NCI-H2081 treated with DMSO at 0.1 percent for 48 hours (cell line): Measurements from ENCODE around the gene NOL4L.

Experiments used
- DNase-seq: peaks from one replicate; lab custom pipeline; 2025; lab: John Stamatoyannopoulos, UW

The NOL4L gene

DNA sequence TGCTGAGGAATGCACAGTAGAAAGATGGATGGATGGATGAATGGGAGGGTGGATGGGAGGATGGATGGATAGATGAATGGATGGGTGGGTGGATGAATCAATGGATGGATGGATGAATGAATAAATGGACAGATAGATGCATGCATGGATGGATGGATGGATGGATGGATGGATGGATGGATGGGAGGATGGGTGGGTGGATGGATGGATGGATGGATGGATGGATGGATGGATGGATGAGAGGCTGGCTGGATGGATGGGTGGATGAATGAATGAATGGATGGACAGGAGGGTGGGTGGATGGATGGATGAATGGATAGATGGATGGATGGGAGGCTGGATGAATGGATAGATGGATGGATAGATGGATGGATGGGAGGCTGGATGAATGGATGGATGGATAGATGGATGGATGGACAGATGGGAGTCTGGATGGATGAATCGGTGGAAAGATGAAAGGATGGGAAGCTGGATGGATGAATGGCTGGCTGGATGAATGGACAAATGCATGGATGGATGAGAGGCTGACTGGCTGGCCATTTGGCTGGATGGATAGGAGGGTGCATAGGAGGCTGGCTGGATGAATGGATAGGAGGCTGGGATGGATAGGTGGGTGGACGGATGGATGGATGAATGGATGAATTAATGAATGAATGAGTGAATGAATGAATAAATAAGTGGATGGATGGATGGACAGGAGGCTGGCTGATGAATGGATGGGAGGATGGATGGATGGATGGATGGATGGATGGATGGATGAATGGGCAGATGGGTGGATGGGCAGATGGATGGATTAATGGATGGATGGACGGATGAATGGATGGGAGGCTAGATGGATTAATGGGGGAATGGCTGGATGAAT lies 28.3 kb upstream of the NOL4L start:
- DNase-seq, result no peak

DNA sequence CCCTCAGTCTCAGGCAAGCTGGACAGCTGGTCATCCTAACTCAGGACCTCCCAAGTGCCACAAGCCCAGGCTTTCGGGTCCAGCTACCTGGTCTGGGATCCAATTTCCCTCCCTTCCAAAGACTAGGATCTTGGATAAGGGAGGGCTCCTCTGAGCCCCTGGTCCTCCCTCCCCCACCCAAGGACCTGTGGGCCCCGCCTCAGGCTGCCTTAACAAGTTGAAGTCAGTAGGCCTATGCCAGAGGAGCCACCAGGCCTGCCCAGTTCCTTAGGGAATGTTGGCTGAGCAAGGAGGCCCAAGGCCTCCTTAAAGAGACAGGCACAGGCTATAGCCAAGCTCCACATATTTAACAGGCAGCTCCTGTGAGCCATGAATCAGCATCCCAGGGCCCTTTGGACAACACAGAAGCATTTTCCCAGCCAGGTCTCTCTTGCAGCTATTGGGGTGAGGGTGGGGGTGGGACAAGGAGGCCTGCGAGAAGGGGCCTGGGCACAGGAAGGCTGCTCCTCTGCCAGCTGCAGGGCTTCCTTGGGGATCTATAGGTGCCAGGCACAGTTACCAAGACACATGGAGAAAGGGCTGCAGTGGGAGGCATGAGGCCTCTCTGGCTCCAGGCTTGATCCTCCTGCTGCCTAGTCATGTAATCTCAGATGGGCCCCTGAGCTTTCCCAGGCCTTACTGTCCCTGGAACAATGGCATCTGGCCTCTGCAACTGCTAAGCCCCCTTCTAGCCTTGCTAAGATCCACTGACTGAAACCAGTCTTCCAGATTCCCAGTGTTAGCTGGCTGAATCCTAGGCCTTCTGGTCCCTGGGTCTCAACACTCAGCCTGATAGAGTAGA lies 27.4 kb upstream of the NOL4L start:
- no peak for DNase-seq

DNA sequence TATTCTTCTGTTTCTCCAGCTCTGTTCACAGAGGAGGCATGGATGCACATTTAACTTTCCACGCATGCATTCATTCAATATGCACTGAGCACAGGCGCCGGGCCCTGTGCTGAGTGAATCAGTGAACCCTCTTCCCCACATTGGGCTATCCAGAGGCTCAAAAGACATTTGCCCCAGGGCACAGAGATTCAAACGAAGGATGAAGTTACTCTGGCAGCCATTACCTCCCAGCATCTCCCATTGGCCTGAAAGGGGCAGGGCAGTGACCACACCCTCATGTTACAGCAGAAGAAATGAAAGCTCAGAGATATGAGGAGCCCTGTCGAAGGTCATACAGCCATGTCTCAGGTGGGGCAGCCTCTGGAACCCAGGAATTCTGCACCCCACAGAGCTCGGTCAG lies 26.7 kb upstream of the NOL4L start:
- DNase-seq, result no peak

- no peak for DNase-seq
Measured at GRCh38 chr20:32611286-32611685, 26.2 kb upstream of the NOL4L start.

DNA sequence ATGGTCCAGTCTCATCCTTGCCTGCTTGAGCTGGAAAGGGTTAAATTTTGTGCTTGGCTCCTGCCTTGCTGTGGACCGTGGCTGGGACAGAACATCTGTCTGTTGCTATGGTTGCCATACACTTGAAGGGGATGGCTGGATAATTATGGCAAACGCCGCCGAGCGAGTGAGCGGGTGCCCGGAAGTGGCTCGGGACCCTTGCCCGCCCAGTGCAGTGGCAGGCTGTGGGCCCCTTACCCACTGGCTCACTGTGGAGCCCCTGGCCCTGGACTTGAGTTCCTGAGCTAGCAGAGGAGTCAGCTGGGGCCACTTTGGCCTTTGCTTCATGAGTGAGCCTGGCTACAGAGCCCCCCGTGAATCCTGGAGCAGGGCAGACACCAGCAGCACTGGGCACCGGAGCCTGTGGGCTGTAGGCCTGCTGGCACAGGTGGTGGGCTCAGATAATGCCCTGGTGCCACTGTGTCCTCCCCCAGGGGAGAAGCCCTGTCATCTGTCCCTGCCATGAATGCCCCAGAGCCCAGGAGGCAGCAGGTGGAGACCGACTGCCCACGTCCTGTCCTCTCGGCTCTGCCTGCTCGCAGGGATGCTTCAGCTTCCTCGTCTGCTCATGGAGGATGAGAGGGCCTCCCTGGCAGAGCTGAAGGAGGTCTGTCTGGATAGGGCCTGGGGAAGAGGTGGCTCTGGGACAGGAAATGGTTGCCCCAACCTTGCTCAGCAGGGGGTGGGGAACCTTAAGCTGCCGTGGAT lies 25.5 kb upstream of the NOL4L start:
- DNase-seq, result no peak

- DNase-seq, result no peak
Measured at GRCh38 chr20:32609993-32610392, 24.9 kb upstream of the NOL4L start.

DNA sequence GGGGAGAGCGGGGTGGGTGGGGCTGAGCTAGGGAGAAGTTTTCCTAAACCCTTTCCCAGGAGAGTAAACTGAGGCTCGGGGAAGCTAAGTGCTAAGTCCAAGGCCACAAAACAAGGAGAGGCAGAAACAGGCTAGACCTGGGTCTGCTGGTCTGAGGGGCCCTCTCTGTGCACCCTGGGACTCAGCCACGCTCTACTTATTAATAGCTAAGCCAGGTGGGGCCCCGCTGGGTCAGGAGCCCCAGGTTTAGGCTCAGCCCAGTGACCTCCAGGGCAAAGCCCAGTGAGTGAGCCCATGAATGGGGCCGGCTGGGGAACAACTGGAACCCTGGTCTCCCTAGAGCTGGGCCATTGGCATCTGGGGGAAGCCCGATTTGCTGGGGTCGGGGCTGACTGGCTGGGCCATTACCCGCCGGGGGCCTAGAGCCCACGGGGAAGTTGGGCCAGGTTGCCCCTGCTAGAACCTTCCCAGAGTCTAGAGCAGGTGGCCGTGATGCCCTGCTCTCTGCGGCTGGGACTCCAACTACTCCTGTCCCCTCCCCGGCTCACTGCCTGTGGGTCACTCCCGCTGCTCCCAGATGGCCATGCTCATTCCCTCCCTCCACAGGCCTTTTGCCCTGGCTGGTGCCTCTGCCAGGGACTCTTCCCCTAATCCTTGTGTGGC lies 24.1 kb upstream of the NOL4L start:
- DNase-seq, result no peak

DNA sequence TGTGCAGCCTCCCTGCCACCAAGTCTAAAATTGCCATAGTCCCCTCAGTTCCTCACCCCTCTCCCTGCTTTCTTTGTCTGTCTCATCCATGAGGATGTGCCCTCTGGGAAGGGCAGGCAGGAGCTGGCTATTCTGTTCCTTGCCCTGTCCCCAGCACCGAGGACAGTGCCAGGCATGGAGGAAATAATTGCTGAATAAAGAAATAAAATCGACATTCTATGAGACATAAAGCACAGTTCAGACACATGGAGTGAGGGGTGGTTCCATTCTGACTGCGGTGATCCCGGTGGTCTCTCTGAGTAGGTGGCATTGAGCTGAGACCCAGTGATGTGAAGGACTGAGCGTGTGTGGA lies 23.5 kb upstream of the NOL4L start:
- DNase-seq, result no peak

DNA sequence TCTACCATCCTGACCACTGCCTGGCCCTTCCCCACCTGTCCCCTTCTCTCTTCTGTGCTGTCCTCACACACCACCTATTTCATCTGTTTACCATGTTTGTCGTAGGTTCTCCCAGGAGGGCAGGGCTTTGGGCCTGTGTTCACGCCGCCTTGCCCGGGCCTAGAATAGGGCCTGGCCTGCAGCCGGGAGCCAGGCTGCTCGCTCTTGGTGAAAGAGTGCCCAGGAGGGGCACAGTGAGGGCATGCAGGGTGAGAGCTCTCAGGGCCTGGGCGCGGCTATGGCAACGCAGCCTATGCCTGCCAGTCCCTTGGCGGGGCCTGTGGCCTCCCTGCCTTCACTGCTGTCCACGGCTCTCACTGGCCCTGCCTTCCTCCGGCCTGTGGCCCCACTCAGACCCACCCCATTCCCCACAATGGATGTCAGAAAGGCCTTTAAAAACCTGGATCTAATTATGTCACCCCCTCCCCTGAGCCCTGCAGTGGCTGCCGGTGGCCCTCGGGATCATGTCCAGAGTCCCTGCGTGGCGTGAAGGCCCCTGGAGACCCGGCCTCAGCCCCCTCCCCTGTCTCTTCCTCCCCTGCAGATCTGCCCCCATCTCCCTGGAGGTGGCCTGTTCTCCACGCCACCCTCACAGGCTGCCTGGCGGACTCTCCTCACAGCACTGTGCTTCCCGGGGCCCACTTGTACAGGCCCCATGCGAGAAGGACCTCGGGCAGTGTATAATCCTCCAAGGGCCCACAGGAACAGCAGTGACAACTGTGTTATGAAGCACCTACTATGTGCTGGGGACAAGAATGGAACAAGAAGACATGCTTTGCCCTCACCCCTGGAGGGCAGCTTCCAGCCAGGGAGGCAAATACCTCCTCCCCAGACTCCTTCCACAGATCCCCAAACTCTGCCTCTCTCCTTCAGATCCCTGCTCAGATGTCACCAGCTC lies 22.9 kb upstream of the NOL4L start:
- DNase-seq, result no peak

GRCh38 chr20:32607324-32607723 lies 22.2 kb upstream of the NOL4L start:
- DNase-seq, result no peak

DNA sequence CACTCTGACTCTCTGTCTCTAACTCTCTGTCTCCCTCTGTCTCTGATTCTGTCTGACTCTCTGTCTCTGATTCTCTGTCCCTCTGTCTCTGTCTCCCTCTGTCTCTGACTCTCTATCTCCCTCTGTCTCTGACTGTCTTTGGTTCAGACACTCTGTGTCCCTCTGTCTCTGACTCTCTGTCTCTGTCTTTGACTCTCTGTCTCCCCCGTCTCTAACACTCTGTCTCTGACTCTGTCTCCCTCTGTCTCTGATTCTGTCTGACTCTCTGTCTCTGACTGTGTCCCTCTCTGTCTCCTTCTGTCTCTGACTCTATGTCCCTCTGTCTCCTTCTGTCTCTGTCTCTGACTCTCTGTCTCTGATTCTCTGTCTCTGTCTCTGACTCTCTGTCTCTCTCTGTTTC lies 21.7 kb upstream of the NOL4L start:
- DNase-seq, result no peak

GRCh38 chr20:32606107-32606506 lies 21.0 kb upstream of the NOL4L start:
- no peak for DNase-seq

GRCh38 chr20:32605167-32605656 lies 20.1 kb upstream of the NOL4L start:
- DNase-seq, result no peak

- DNase-seq, result no peak
Measured at GRCh38 chr20:32603046-32603726, 18.1 kb upstream of the NOL4L start.

- DNase-seq, result no peak
Measured at GRCh38 chr20:32602273-32602672, 17.1 kb upstream of the NOL4L start.

- DNase-seq, result no peak
Measured at GRCh38 chr20:32600681-32601237, 15.6 kb upstream of the NOL4L start.

DNA sequence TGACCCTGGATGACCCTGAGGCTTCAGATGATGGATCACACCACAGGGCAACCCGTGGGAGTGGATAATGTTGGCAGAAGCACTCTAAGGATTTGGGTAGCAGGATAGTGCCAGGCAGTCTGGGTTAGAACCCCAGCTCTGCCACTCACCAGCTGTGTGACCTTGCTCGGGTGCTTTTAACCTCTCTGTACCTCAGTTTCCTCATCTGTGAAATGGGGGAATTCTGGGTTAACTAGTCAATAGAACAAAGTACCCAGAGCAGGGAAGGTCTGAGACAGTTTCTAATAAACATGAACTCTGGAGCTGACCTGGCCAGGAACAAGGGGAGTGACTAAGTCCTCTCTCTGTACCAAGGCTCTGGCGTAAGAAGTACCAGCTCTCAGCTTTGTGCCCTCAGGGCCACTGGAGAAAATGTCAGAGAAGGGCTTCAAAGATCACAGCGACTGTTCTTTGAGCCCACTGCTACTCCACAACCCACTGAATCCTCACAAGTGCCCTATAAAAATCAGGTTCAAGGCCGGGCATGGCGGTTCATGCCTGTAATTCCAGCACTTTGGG lies 14.7 kb upstream of the NOL4L start:
- DNase-seq, result no peak

DNA sequence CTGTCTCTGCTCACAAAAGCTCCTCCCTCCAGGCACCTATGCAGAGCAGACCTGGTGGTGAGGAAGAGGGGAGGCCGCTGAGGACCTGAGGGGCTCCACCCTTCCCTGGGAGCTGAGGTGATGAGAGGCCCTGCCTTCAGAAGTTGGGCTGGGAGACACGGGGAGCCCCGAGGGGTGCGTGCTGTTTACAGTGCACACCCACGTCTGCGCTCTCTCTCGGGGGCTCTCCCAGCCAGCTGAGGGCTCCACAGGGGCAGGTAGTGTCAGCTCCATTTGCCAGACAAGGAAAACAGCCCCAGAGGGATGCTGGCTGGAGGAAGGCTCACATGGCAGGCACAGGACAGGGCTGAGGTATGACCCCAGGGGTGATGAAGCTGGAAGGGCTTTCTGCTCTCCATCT lies 13.5 kb upstream of the NOL4L start:
- DNase-seq, result no peak

GRCh38 chr20:32597714-32598113 lies 12.6 kb upstream of the NOL4L start:
- DNase-seq, result no peak
